ENCODE data around the gene VEZT. TPM values are rescaled to one million over a fixed set of nuclear protein-coding genes. Genes with fewer than 3 reads are reported as not detected.
"Not testable (repeated sequence)": the region's sequence is repeated elsewhere in the genome, so short reads cannot be mapped to it uniquely, and the experiment has no call there.

The VEZT gene
- total and polyA plus RNA-seq, 9 of the 15 experiments (the other 6 are each of a cell fraction or from before 2014, with no cell fraction given), result 16.1 to 61.5 (median 32.6) TPM

DNA sequence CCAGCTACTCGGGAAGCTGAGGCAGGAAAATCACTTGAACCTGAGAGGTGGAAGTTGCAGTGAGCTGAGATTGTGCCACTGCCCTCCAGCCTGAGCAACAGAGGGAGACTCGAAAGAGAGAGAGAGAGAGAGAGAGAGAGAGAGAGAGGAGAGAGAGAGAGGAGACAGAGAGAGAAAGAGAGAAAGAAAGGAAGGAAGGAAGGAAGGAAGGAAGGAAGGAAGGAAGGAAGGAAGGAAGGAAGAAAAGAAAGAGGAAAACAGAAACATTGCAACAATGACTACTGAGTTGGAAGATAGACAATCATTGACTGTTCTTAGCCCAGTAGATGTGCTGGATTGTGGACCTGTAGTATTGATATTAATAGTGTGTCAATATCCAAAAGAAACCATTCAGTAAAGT lies 22.2 kb downstream of the VEZT start:
- intact Hi-C loops (cut with micrococcal nuclease), result not testable (repeated sequence)

DNA sequence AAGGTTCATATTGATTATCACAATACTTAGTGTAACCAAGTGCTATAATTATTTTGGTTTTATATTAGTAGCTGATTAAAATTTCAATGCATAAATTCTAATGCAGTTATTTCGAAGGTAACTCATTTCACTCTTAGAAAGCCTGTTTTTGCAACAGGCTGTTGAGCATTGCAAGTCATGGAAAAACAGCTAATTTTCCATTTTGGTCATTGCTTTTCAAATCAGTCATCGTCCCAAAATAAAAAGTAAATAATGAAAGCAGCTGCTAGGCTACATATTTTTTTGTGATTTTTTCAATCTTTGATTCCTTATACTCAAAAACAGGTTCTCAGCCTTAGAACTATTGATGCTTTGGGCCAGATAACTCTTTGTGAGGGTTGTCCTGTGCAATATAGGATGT lies 22.9 kb downstream of the VEZT start:
- Histone ChIP-seq H3K27me3 (ENCODE audit: control insufficient read depth in 2 of 2, insufficient read depth in 2 of 2, low read length in 2 of 2) (no peaks in the 10 kb centered on the region), H3K27ac (ENCODE audit: extremely low read depth, low read depth, low read length) (no peak overlapping the region), H3K4me1 (replicated peaks in 1 of 2; ENCODE audit: control insufficient read depth in 2 of 2, insufficient read depth in 2 of 2, low read length in 2 of 2) (peaks cover 3% of the 10 kb centered on the region in 2 experiments; a peak in 3 of 5 replicates), H3K4me2 (ENCODE audit: insufficient read depth, low read length) (no peak overlapping the region), H2AFZ (ENCODE audit: low read depth, low read length) (no peak overlapping the region), H3K79me2 (ENCODE audit: control insufficient read depth, insufficient read depth, low read length) (peaks cover 43% of the 10 kb centered on the region), H3K36me3 (ENCODE audit: control insufficient read depth, insufficient read depth, low read length) (peaks cover 13% of the 10 kb centered on the region), H3K9me3 (replicated peaks; ENCODE audit: control insufficient read depth, insufficient read depth, low read depth, low read length) (no peaks in the 10 kb centered on the region), H3K4me3 (no peak overlapping the region), H3K9ac (ENCODE audit: insufficient read depth in 1 of 2, low read depth in 2 of 2, low read length in 2 of 2) (no peak overlapping the region), H3K9me1 (ENCODE audit: control insufficient read depth, insufficient read depth, low read length) (no peaks in the 10 kb centered on the region), H4K20me1 (replicated peaks; ENCODE audit: control insufficient read depth, insufficient read depth, low read length) (no peaks in the 10 kb centered on the region)
- ATAC-seq (no peak), FAIRE-seq (no peak), DNase-seq (ENCODE audit: extremely low read depth in 1 of 4, low spot score in 3 of 4) (no peak)
- CTCF ChIA-PET (ENCODE audit: low intra/inter-chr PET ratio), result no interaction called here
- in situ Hi-C loops (cut with MboI), result no loop called here
- intact Hi-C loops (cut with micrococcal nuclease), result no loop called here
- POLR2A ChIA-PET, result interaction anchor here (0.9 to 2.1 kb wide), 3 partner anchors 12 to 29 kb away, joined by 3 to 4 read pairs (median 4); no protein-coding TSS in a partner anchor
- BruUV-seq (replicated peaks), result no TSS peak
- WGBS (ENCODE audit: insufficient coverage, low coverage, missing lambda C conversion rate), result 79% methylated on average over 2 of the region's 2 CpGs
- TF ChIP-seq, protein P1, sequence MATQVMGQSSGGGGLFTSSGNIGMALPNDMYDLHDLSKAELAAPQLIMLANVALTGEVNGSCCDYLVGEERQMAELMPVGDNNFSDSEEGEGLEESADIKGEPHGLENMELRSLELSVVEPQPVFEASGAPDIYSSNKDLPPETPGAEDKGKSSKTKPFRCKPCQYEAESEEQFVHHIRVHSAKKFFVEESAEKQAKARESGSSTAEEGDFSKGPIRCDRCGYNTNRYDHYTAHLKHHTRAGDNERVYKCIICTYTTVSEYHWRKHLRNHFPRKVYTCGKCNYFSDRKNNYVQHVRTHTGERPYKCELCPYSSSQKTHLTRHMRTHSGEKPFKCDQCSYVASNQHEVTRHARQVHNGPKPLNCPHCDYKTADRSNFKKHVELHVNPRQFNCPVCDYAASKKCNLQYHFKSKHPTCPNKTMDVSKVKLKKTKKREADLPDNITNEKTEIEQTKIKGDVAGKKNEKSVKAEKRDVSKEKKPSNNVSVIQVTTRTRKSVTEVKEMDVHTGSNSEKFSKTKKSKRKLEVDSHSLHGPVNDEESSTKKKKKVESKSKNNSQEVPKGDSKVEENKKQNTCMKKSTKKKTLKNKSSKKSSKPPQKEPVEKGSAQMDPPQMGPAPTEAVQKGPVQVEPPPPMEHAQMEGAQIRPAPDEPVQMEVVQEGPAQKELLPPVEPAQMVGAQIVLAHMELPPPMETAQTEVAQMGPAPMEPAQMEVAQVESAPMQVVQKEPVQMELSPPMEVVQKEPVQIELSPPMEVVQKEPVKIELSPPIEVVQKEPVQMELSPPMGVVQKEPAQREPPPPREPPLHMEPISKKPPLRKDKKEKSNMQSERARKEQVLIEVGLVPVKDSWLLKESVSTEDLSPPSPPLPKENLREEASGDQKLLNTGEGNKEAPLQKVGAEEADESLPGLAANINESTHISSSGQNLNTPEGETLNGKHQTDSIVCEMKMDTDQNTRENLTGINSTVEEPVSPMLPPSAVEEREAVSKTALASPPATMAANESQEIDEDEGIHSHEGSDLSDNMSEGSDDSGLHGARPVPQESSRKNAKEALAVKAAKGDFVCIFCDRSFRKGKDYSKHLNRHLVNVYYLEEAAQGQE (IDR thresholded peaks at IDR 0.05; ENCODE audit: borderline replicate concordance), result no peak
- TF ChIP-seq, protein P1 (CRISPR knock-in tag; IDR thresholded peaks at IDR 0.05; ENCODE audit: low read depth), result no peak
- TF ChIP-seq NCOR1 (IDR thresholded peaks at IDR 0.05), result no peak
- TF ChIP-seq CBFA2T2 (conservative IDR thresholded peaks at IDR 0.05), result no peak

More for the DNA sequence above, 22.2 kb downstream of the VEZT start:
- H3K27me3 ChIP-seq (ENCODE audit: control insufficient read depth in 2 of 2, insufficient read depth in 2 of 2, low read length in 2 of 2); H3K9ac ChIP-seq (ENCODE audit: insufficient read depth in 1 of 2, low read depth in 2 of 2, low read length in 2 of 2); H3K4me2 ChIP-seq (ENCODE audit: insufficient read depth, low read length); H3K27ac ChIP-seq (ENCODE audit: extremely low read depth, low read depth, low read length); H3K36me3 ChIP-seq (ENCODE audit: control insufficient read depth, insufficient read depth, low read length); H3K9me3 ChIP-seq (replicated peaks; ENCODE audit: control insufficient read depth, insufficient read depth, low read depth, low read length); BruUV-seq (replicated peaks); in situ Hi-C loops (cut with MboI); H3K9me1 ChIP-seq (ENCODE audit: control insufficient read depth, insufficient read depth, low read length); DNase-seq (ENCODE audit: extremely low read depth in 1 of 4, low spot score in 3 of 4); H4K20me1 ChIP-seq (replicated peaks; ENCODE audit: control insufficient read depth, insufficient read depth, low read length); H2AFZ ChIP-seq (ENCODE audit: low read depth, low read length); H3K4me1 ChIP-seq (replicated peaks in 1 of 2; ENCODE audit: control insufficient read depth in 2 of 2, insufficient read depth in 2 of 2, low read length in 2 of 2); ATAC-seq; CTCF ChIA-PET (ENCODE audit: low intra/inter-chr PET ratio); H3K4me3 ChIP-seq; FAIRE-seq: not testable (repeated sequence)
- peaks cover 37% of the 10 kb centered on the region for H3K79me2 ChIP-seq (ENCODE audit: control insufficient read depth, insufficient read depth, low read length)
- 23% methylated on average over 2 of the region's 2 CpGs for WGBS (ENCODE audit: insufficient coverage, low coverage, missing lambda C conversion rate)
- TF ChIP-seq, protein P2, sequence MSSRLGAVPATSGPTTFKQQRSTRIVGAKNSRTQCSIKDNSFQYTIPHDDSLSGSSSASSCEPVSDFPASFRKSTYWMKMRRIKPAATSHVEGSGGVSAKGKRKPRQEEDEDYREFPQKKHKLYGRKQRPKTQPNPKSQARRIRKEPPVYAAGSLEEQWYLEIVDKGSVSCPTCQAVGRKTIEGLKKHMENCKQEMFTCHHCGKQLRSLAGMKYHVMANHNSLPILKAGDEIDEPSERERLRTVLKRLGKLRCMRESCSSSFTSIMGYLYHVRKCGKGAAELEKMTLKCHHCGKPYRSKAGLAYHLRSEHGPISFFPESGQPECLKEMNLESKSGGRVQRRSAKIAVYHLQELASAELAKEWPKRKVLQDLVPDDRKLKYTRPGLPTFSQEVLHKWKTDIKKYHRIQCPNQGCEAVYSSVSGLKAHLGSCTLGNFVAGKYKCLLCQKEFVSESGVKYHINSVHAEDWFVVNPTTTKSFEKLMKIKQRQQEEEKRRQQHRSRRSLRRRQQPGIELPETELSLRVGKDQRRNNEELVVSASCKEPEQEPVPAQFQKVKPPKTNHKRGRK (tag; IDR thresholded peaks at IDR 0.05), result 0 out of 2 replicates have a peak, but pooled peaks have one; percentile 50
- POLR2A ChIA-PET, result interaction anchor here (0.9 to 2.1 kb wide), 4 partner anchors 11 to 30 kb away, joined by 3 to 4 read pairs (median 4); partner anchors contain the start of genes FGD6 and VEZT

All from K562 (cell line).